Measurements from ENCODE around the gene ATXN7.

DNA sequence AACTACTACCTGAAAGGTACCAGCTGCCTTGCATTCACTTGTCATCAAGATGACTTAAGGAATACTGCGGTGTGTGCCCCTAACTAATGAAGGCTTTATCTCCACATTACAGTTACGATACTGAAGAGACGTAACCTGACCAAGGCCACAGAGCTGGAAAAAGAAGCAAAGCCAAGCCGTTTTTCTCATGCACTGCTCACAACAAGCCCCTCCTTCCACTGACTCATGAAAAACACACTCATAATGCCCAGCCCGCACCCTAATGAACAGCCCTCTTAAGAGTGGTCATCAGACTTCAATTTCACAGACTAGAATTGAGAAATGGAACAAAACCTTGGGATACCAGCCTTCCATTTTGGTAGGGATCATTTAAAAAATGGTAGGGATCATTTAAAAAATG lies 148.0 kb downstream of the ATXN7 start:
- TF ChIP-seq POLR2A (IDR thresholded peaks at IDR 0.05) (no peak), POLR2AphosphoS5 (IDR thresholded peaks at IDR 0.05) (no peak), EP300 (IDR thresholded peaks at IDR 0.05; ENCODE audit: low read depth) (no peak)
- TF ChIP-seq, protein P1, sequence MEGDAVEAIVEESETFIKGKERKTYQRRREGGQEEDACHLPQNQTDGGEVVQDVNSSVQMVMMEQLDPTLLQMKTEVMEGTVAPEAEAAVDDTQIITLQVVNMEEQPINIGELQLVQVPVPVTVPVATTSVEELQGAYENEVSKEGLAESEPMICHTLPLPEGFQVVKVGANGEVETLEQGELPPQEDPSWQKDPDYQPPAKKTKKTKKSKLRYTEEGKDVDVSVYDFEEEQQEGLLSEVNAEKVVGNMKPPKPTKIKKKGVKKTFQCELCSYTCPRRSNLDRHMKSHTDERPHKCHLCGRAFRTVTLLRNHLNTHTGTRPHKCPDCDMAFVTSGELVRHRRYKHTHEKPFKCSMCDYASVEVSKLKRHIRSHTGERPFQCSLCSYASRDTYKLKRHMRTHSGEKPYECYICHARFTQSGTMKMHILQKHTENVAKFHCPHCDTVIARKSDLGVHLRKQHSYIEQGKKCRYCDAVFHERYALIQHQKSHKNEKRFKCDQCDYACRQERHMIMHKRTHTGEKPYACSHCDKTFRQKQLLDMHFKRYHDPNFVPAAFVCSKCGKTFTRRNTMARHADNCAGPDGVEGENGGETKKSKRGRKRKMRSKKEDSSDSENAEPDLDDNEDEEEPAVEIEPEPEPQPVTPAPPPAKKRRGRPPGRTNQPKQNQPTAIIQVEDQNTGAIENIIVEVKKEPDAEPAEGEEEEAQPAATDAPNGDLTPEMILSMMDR (IDR thresholded peaks at IDR 0.05): no peak
